ENCODE measurements around the gene TBC1D2B. TPM values are rescaled to one million over a fixed set of nuclear protein-coding genes. Genes with fewer than 3 reads are reported as not detected.
"Not testable (repeated sequence)": the region's sequence is repeated elsewhere in the genome, so short reads cannot be mapped to it uniquely, and the experiment has no call there.

The TBC1D2B gene
- total and polyA plus RNA-seq, 2 donors (not counting 3 experiments of a cell fraction or from before 2014, with no cell fraction given): 30.8 to 46.1 TPM

GRCh38 chr15:77950470-77950869, 127.0 kb downstream of the TBC1D2B start:
- DNase-seq (ENCODE audit: low read depth, low spot score); intact Hi-C loops (cut with micrococcal nuclease); FAIRE-seq; H3K79me2 ChIP-seq (ENCODE audit: control insufficient read depth, insufficient read depth, low read length); H3K9ac ChIP-seq (replicated peaks; ENCODE audit: extremely low read depth, insufficient read depth, low read length); BruUV-seq (replicated peaks); H3K9me3 ChIP-seq (replicated peaks; ENCODE audit: control insufficient read depth, insufficient read depth, low read length); H3K27me3 ChIP-seq (ENCODE audit: control insufficient read depth in 2 of 2, insufficient read depth in 2 of 2, low read length in 2 of 2); dilution Hi-C loops (cut with MboI; ENCODE audit: extremely low pct_ligation_motif_present, low sequenced_read_pairs); POLR2A ChIA-PET; H2AFZ ChIP-seq (ENCODE audit: low read depth, low read length); H3K36me3 ChIP-seq (ENCODE audit: control insufficient read depth in 2 of 2, extremely low read depth in 1 of 2, insufficient read depth in 2 of 2, low read length in 2 of 2); H3K9me1 ChIP-seq (replicated peaks; ENCODE audit: control insufficient read depth, extremely low read depth, insufficient read depth, low read length); H3K4me1 ChIP-seq (ENCODE audit: control insufficient read depth, extremely low read depth, insufficient read depth, low read length); CTCF ChIA-PET; H4K20me1 ChIP-seq (replicated peaks; ENCODE audit: control insufficient read depth, extremely low read depth, insufficient read depth, low read length); H3K4me2 ChIP-seq (ENCODE audit: insufficient read depth, low read length); H3K27ac ChIP-seq (ENCODE audit: insufficient read depth, low read depth, low read length); H3K4me3 ChIP-seq (replicated peaks in 1 of 3; ENCODE audit: insufficient read depth in 1 of 3, low read depth in 1 of 3, low read length in 3 of 3): not testable (repeated sequence)

- TF ChIP-seq POLR2A (IDR thresholded peaks at IDR 0.05; ENCODE audit: low read depth, low read length): no peak
- no peak for TF ChIP-seq GATA2 (IDR thresholded peaks at IDR 0.05; ENCODE audit: insufficient read depth, insufficient read length, low read depth, low read length)
- no peak for TF ChIP-seq FOS (IDR thresholded peaks at IDR 0.05; ENCODE audit: borderline replicate concordance, insufficient read depth, low read length)
- no peak for TF ChIP-seq JUN (IDR thresholded peaks at IDR 0.05; ENCODE audit: borderline replicate concordance, insufficient read depth, insufficient read length, low read depth)
- TF ChIP-seq MYC (IDR thresholded peaks at IDR 0.05; ENCODE audit: low read depth, low read length): no peak
- no peak for TF ChIP-seq EZH2 (IDR thresholded peaks at IDR 0.05; ENCODE audit: borderline replicate concordance, low read depth, low read length, severe bottlenecking)
- no peak for TF ChIP-seq POLR2AphosphoS5 (IDR thresholded peaks at IDR 0.05; ENCODE audit: insufficient read depth, low read depth, low read length)
- TF ChIP-seq MAX (IDR thresholded peaks at IDR 0.05; ENCODE audit: insufficient read depth, insufficient read length): no peak
- no peak for TF ChIP-seq CTCF (IDR thresholded peaks at IDR 0.05; ENCODE audit: extremely low read depth in 1 of 2, insufficient read depth in 1 of 2, low read depth in 1 of 2, low read length in 2 of 2)
- POLR2A ChIA-PET: no interaction called here
Measured at GRCh38 chr15:77945566-77945965, 131.9 kb downstream of the TBC1D2B start.

More at GRCh38 chr15:77945566-77945965, 131.9 kb downstream of the TBC1D2B start:
- FAIRE-seq (no peak), DNase-seq (ENCODE audit: low read depth, low spot score) (no peak)
- H3K27ac ChIP-seq (ENCODE audit: insufficient read depth, low read depth, low read length): no peak overlapping the region
- H2AFZ ChIP-seq (ENCODE audit: low read depth, low read length): no peak overlapping the region
- H3K36me3 ChIP-seq (ENCODE audit: control insufficient read depth in 2 of 2, extremely low read depth in 1 of 2, insufficient read depth in 2 of 2, low read length in 2 of 2): no peaks in the 10 kb centered on the region
- BruUV-seq (replicated peaks): no TSS peak
- no peak overlapping the region for H3K9ac ChIP-seq (replicated peaks; ENCODE audit: extremely low read depth, insufficient read depth, low read length)
- no peaks in the 10 kb centered on the region for H3K9me3 ChIP-seq (replicated peaks; ENCODE audit: control insufficient read depth, insufficient read depth, low read length)
- dilution Hi-C loops (cut with MboI; ENCODE audit: extremely low pct_ligation_motif_present, low sequenced_read_pairs) (no loop called here), intact Hi-C loops (cut with micrococcal nuclease) (no loop called here)
- peaks cover 6% of the 10 kb centered on the region for H3K4me1 ChIP-seq (ENCODE audit: control insufficient read depth, extremely low read depth, insufficient read depth, low read length)
- no peaks in the 10 kb centered on the region for H3K79me2 ChIP-seq (ENCODE audit: control insufficient read depth, insufficient read depth, low read length)
- no peak overlapping the region for H3K4me2 ChIP-seq (ENCODE audit: insufficient read depth, low read length)
- no peaks in the 10 kb centered on the region for H3K9me1 ChIP-seq (replicated peaks; ENCODE audit: control insufficient read depth, extremely low read depth, insufficient read depth, low read length)
- H3K27me3 ChIP-seq (ENCODE audit: control insufficient read depth in 2 of 2, insufficient read depth in 2 of 2, low read length in 2 of 2): no peaks in the 10 kb centered on the region
- no peak overlapping the region for H3K4me3 ChIP-seq (replicated peaks in 1 of 3; ENCODE audit: insufficient read depth in 1 of 3, low read depth in 1 of 3, low read length in 3 of 3)
- H4K20me1 ChIP-seq (replicated peaks; ENCODE audit: control insufficient read depth, extremely low read depth, insufficient read depth, low read length): no peaks in the 10 kb centered on the region
- CTCF ChIA-PET: interaction anchor here (1.1 to 1.3 kb wide), 3 partner anchors 35 to 163 kb away, joined by 3 to 4 read pairs (median 4); no protein-coding TSS in a partner anchor

Measured in endothelial cell of umbilical vein (primary cell).